Measurements from ENCODE around the gene DNAH5. TPM values are rescaled to one million over a fixed set of nuclear protein-coding genes. Genes with fewer than 3 reads are reported as not detected.

DNAH5 gene
- total and polyA plus RNA-seq, 2 of the 8 experiments (the other 6 are each of a cell fraction or from before 2014, with no cell fraction given), result 0.30 to 0.73 TPM

- Histone ChIP-seq H4K20me1 (replicated peaks in 1 of 2; ENCODE audit: control insufficient read depth in 1 of 2, insufficient read depth in 2 of 2, low read length in 2 of 2) (no peaks in the 10 kb centered on the region), H3K79me2 (ENCODE audit: control insufficient read depth in 1 of 2, insufficient read depth in 2 of 2, low read length in 2 of 2) (no peaks in the 10 kb centered on the region), H3K23ac (ENCODE audit: insufficient read length) (no peak overlapping the region), H4K91ac (replicated peaks; ENCODE audit: insufficient read length, low read length) (no peak overlapping the region), H2AFZ (ENCODE audit: low read length) (no peak overlapping the region), H3K4me1 (replicated peaks in 1 of 4; ENCODE audit: control insufficient read depth in 3 of 4, insufficient read depth in 4 of 4, low read length in 3 of 4) (no peaks in the 10 kb centered on the region), H3K27ac (ENCODE audit: low read depth, low read length) (no peak overlapping the region), H3K36me3 (ENCODE audit: control insufficient read depth in 2 of 4, insufficient read depth in 4 of 4, low read length in 3 of 4) (no peaks in the 10 kb centered on the region), H4K5ac (ENCODE audit: insufficient read length, low read depth, low read length) (no peak overlapping the region), H3K18ac (ENCODE audit: extremely low read depth, low read length) (no peak overlapping the region), H3K56ac (replicated peaks; ENCODE audit: insufficient read length, low read depth, low read length) (no peak overlapping the region), H3K79me1 (ENCODE audit: low read depth, low read length) (no peaks in the 10 kb centered on the region), H3K27me3 (replicated peaks in 1 of 4; ENCODE audit: control insufficient read depth in 3 of 4, extremely low read depth in 1 of 4, insufficient read depth in 3 of 4, low read length in 3 of 4) (no peaks in the 10 kb centered on the region), H2BK120ac (replicated peaks; ENCODE audit: low read depth, low read length) (no peak overlapping the region), H2BK20ac (ENCODE audit: low read length) (no peak overlapping the region), H2BK5ac (ENCODE audit: low read depth, low read length) (no peak overlapping the region), H3K4me2 (ENCODE audit: insufficient read depth in 1 of 2, low read depth in 2 of 2, low read length in 2 of 2) (no peak overlapping the region), H3K14ac (ENCODE audit: insufficient read length) (no peak overlapping the region), H3K4ac (replicated peaks; ENCODE audit: insufficient read length, low read depth, low read length) (no peak overlapping the region), H3K9me3 (ENCODE audit: insufficient read depth in 2 of 2, low read depth in 1 of 2, low read length in 1 of 2) (no peaks in the 10 kb centered on the region), H2BK15ac (ENCODE audit: low read length) (no peak overlapping the region), H3K4me3 (ENCODE audit: extremely low read depth in 1 of 4, insufficient read depth in 2 of 4, low read depth in 3 of 4, low read length in 4 of 4) (no peak overlapping the region), H4K8ac (ENCODE audit: extremely low read depth, insufficient read depth, low read length) (no peak overlapping the region), H2BK12ac (ENCODE audit: low read depth, low read length) (no peak overlapping the region), H3K23me2 (ENCODE audit: low read depth, low read length) (no peaks in the 10 kb centered on the region; the same call in 1 of the 2 replicates), H3K9ac (replicated peaks in 1 of 4; ENCODE audit: extremely low read depth in 1 of 4, low read depth in 3 of 4, low read length in 3 of 4) (no peak overlapping the region), H2AK5ac (ENCODE audit: low read depth, low read length) (no peak overlapping the region)
- CTCF ChIA-PET (ENCODE audit: partially characterized antibody), result interaction anchor here (1.5 kb wide), 1 partner anchor 122 kb away, joined by 4 read pairs; no protein-coding TSS in a partner anchor
- TF ChIP-seq SRF (IDR thresholded peaks at IDR 0.05; ENCODE audit: low read depth, low read length), result no peak
- WGBS, 2 experiments (ENCODE audit: extremely low coverage in 1 of 2, insufficient coverage in 1 of 2, insufficient read length in 1 of 2, insufficient replicate concordance in 2 of 2, low coverage in 1 of 2, low lambda C conversion rate in 2 of 2, missing lambda C conversion rate in 1 of 2), result 96% methylated on average over 5 of the region's 5 CpGs; no CpG with 5 or more reads in 1 of the 2 experiments
- no peak for DNase-seq (ENCODE audit: low read depth in 1 of 2, low spot score in 2 of 2)
- POLR2A ChIA-PET (ENCODE audit: partially characterized antibody), result no interaction called here
- no peak for FAIRE-seq
Observed at GRCh38 chr5:13955896-13956295, 11.4 kb upstream of the DNAH5 start.

All from H1 (cell line).